Measurements from ENCODE around the gene ABAT.
A peak's percentile ranks its signal among the peaks of the same experiment; 100 is the strongest.
"Not testable (repeated sequence)": the region's sequence is repeated elsewhere in the genome, so short reads cannot be mapped to it uniquely, and the experiment has no call there.

ABAT gene

DNA sequence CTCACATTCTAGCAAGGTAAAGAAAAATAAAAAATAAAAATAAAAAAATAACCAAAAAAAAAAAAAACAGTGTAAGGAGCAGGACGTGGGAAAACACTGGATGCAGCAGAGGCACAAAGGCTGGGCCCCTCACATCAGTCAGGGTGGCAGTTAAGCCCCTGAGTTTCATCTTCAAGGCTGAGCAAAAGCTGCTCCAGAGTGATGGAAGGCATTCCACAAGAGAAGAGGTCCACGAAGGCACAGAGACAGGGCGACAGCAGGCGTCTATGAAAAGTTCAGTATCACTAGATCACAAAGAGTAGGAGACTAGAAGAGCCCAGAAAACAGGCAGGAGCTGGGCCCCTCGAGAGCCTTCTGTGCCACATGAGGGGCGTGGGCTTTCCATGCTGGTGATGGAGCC lies 111.0 kb downstream of the ABAT start:
- no peak for DNase-seq (ENCODE audit: low spot score)

DNA sequence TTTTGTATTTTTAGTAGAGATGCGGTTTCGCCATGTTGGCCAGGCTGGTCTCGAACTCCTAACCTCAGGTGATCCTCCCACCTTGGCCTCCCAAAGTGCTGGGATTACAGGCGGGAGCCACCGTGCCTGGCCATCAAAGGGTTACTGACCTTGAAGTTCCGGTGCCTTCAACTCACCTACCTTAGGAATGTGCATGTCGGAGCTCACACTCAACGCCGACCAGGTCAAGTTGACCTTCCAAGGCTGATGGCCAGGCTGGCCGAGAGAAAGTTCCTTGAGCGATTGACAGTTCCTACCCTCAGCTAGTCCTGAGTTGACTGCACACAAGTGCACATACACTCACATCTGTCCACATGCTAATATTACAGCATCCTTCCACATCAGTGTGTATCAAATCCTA lies 111.9 kb downstream of the ABAT start:
- DNase-seq (ENCODE audit: low spot score) = not testable (repeated sequence)

DNA sequence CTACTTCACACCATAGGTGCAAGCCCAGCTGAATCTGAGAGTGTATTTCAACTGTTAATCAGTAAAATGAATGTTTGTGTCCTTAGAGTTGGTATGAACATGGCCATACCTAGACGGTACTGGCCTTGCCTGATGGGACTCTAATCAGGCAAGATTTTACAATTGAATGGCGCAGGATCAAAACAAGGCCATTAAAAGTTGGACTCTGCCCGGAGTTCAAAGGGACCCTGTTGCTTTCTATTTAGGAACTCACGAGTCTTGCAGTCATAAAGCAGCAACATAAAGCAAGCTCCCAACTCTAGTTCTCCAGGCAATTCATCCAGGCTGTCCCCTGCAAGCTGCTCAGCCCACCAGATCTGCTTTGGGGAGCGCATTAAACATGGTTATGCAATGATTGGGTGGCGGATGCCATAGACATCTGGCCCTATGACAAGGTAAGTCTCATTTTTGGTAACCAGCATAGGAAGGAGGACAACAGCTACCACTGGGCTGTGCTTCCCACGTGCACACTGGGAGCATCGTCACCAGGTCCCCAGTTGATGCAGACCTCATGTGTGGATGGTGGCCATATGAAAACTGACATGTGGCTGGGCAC lies 114.3 kb downstream of the ABAT start:
- DNase-seq (ENCODE audit: low spot score) = no peak

DNA sequence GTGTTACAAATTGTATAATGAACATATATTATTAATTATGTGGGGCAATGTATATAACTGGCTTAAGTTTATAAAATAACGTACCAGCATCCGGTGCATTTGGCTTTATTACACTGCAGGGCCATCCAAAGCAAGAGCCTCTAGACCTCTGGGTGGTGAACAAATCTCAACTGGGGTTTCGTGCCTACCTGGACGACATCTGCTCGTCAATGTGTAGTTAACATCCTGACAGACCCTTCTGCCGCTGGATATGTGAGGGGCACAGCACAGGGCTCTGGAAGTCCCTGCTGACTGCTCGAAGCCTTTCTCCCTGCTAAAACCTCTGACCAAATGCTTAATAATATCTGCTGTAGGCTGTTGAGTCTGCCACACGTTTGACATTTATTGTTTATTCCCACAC lies 120.7 kb downstream of the ABAT start:
- DNase-seq (ENCODE audit: low spot score) = no peak

DNA sequence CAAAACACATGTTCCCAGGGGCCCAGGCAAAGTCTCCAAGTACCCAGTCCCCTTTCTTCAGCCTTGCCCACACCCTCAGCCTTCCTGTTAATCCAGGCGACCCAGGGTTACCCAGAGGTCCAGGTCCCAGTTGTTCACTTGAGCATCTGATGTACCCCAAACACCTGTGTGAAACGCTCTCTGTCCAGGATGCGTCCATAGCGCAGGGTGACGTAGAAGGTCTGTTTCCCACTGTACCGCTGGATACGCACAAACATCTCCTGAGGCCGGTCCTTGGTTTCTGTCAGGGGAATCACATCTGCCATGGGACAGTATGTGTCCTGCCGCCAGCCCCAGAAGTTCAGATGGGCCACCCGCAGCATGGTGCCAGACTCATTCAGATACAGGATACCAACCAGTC lies 121.4 kb downstream of the ABAT start:
- DNase-seq (ENCODE audit: low spot score) = no peak

DNA sequence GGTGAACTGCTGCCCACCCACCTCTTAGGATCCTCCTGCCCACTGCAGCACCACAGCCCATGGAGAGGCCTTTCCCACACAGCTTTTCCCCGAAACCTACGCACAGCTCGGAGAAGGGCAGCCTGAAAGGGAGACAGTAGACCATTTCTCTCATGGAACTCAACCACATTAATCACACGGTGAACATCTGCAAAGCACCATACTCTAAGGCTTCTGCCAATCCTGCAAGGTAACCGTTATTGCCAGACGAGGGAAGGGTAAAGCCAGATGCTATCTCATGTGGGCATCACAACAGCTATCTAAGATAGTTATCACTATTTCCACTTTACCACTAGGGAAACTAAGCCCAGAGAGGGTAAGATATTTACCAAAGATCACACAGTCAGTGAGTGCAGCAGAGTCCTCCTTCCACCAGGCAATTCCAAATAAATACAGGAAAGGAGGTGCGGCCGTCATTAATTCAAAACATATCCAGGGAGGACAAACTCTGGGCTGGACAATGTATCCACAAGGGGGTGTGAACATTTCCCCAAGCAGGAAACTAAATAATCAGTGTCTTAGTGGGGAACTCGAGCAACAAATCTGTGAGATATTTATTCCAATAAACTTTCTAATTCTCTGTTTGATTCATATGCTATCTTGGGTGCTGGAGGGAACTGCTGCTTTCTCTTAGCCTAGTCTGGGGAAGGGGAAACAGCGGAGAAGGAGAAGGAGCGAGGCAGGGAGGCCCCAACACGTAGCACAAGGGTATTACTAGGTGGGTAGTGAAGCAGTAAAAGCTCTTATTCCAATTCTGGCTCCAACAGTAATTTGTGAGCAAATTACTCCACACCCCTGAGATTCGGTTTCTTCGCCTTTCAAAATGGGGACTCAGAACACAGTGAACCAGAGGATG lies 122.3 kb downstream of the ABAT start:
- DNase-seq (ENCODE audit: low spot score) = no peak

DNA sequence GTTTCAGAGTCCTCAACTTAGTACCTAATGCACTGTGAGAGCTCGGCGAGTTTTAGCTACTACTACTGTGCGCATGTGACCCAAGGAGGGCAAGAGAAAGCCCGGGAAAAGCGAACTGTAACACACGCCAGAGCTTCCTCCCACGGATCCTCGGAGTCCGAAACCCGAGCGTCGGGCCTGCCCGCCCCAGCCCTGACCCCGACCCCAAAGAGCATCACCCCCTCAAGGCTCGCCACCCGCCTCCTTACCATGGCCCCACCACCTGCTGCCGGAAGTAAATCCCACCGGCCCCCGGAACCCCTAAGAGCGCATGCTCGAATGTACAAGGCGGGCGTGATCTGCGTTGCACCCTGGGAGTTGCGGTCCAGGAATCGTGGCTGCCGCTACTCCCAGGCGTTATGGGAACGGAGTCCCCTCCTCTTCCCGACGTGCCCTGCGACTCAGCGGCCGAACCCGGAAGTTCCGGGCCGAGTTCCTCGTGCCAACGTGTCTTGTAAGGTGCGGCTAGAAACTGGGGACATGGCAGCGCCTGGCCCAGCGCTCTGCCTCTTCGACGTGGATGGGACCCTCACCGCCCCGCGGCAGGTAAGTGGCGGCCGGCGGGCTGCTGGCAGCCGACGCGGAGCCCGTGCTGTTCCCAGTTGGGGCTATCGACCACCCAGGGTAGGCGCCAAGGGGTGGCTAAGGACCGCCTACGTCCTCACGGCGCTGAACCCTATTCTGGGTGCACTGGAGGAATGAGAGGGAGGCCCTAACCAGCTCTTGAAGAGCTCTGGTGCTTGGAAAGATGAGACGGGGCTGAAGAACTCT lies 123.2 kb downstream of the ABAT start, which contains the start of the genes PMM2 and TMEM186:
Gene PMM2 (plus strand): TSS at position 476 of the 810 bp plus-strand sequence. CDS start 44 bp downstream, at position 520.
Gene TMEM186 (minus strand): TSS at position 276 of the 810 bp plus-strand sequence. CDS start 25 bp downstream, at position 251.
- DNase-seq (ENCODE audit: low spot score) = peak; percentile 97

DNA sequence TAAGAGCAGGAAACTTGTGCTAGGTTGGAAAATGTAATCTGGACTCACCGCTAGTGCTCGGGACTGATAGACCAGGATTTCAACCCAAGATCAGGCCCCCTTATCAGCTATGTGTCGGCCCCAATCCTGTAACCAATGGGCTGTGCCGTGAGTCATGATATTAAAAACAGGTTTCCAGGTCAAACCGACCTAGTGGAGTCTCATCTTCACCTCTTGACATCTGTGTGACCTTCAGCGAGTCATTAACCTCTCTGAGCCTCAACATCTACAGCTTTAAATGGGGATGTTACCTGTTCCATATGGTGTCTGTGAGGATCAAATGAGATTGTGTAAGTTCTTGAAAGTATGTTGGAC lies 123.7 kb downstream of the ABAT start:
- no peak for DNase-seq (ENCODE audit: low spot score)

DNA sequence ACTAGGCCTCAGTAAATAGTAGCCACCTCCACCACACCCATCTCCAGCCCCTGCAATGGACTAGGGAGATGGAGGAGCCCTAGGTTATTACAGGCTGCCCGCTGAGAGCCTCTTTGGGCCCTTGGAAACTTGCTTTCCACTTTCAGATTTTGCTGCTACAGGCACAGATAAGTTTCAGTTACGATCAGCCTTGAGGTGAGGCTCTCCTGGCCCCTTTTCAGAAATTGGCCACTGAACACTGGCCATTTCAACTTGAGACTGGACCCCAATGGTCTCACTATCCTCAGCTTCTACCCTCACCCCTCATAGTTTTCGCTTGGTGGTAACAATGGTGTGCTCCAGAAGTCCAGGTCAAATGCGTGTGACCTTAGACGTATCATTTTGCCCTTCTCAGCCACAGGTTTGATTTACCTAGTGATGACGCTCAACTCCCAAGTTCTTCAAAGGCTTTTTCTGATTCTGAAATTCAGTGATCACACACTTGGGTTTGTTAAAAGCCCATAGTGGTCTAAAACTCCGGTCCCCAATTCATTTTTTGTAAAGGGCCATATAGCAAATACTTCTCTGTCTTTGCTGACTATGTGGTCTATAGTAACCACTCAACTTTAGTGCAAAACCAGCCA lies 124.2 kb downstream of the ABAT start:
- no peak for DNase-seq (ENCODE audit: low spot score)

DNA sequence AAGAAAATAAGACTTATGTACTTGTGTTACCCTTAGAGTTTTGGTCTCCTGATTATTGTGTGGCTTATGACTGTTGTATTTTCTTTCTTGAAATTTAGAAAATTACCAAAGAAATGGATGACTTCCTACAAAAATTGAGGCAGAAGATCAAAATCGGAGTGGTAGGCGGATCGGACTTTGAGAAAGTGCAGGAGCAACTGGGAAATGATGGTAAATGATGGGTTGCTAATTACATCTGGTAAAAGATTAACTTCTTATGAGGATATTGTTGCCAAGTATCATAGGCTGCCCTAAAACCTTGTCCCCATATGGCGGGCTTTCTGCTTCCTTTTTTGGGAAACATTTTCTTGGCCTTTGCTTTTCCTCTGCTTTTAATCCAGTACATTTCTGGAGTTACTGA lies 127.3 kb downstream of the ABAT start:
- no peak for DNase-seq (ENCODE audit: low spot score)

DNA sequence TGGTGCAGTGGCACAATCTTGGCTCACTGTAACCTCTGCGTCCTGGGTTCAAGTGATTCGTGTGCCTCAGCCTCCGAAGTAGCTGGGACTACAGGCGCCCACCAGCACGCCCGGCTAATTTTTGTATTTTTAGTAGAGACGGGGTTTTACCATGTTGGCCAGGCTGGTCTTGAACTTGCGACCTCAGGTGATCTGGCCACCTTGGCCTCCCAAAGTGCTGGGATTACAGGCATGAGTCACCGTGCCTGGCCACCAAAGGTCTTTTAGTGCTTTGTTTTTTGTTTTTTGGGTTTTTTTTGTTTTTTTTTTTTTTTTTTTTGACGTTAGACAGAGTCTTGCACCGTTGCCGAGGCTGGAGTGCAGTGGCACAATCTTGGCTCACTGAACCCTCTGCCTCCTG lies 129.3 kb downstream of the ABAT start:
- DNase-seq (ENCODE audit: low spot score) = not testable (repeated sequence)

DNA sequence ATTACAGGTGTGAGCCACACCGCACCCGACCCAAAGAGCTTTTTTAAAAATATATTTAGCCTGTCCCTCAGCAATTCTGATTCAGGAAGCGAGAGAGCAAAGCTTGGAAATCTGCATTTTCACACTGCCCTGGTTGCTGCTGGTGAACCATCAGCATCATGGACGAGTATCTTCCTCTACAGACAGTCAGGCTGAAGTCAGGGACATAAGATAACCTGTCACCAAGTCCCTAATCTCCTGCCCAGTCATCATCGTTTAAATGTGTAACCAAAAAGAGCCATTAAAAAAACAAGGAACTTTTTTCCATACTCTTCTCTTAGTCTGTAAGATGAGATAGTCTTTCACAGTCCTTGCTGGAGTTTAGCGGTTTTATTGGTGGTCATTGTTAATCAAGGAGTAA lies 129.9 kb downstream of the ABAT start:
- DNase-seq (ENCODE audit: low spot score) = no peak

DNA sequence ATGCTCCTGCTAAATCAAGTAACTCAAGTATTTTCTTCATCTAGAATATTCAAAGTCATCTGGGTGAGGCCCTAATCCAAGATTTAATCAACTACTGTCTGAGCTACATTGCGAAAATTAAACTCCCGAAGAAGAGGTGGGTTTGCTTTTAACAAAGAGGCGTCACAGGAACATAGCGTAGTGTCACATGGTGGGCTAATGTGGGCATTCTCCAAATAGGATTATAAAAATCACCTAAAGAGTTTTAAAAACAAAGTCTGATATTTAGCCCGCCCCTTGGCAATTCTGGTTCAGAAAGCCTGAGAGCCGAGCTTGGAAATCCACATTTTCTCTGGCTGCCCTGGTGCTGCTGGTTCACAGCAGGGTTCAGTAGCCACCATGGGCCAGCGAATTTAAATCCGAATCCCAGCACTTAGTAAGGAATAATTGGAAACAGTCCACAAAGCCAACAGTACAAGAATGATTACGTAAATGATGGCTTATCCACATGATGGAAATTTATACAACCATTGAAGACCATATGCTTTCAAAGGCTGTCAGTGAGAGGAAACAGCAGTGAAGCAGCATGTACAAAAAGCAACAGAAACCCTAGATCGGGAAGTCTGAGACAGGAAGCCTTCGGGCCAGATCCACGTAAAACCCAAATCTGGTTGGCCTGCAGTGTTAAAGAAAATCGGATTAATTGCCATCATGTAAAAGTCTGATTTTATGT lies 132.0 kb downstream of the ABAT start:
- no peak for DNase-seq (ENCODE audit: low spot score)

DNA sequence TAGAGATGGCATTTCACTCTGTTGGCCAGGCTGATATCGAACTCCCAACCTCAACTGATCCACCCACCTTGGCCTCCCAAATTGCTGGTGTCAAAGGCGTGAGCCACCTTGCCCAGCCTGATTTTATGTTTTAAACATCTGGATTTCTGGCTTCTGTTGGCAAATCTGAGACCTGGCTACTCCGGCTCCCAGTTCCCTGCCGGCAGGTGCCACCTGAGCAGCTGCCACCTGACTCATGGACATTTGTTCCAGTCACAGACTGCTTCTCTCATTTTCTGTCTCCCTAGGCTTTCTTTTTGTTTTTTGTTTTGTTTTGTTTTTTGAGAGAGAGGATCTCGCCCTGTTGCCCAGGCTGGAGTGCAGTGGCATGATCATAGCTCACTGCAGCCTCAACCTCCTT lies 132.8 kb downstream of the ABAT start:
- DNase-seq (ENCODE audit: low spot score) = no peak

DNA sequence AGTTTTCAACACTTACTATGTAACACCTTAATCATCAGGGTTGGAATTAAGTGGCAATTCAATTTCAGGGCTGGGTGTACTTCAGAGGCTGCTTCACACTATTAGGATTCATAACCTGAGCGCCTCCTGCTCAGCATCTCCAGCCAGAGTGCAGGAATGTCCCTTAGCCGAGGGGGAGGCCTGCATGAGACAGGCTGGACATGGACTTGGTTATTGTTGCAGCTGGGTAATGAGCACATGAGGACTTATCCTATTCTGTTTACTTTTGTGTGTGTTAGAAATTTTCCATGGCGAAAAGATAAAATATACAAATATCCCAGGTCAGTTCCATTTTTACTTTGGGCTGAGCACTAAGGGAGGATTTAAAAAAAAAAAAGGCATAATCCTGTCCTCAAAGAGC lies 133.6 kb downstream of the ABAT start:
- no peak for DNase-seq (ENCODE audit: low spot score)

DNA sequence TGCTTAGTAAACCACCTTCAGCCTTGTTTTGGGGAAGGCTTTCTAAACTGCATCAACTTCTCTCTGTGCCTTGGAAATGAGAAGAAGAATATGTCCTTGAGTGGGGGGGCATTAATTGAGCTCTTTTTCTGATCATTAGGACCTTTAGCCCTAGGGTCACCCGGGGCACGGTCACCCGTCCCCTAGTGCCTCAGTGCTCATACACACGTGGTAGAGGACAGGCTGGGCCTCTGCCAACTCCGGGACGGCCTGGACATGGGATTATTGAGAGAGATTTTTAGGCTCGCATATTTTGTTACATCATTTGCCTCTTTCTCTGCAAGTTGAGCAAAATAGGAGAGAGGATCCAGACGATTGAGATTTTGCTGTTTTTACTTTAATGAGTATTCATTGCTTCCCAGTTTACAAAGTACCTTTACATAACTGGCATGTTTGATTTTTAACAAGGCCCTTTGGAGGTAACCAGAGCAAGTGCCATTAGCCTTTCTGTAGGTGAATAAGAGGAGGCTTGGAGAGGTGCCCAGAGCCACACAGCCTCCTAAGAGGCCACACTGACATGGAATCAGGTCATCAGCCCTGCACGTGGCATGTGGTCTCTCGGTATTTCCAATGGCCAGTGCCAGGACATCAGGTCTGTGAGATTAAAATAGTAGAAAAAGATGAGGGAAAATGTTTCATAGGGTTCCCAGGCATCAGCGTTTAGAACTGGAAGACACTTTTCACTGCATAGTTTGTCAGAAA lies 134.4 kb downstream of the ABAT start:
- no peak for DNase-seq (ENCODE audit: low spot score)

DNA sequence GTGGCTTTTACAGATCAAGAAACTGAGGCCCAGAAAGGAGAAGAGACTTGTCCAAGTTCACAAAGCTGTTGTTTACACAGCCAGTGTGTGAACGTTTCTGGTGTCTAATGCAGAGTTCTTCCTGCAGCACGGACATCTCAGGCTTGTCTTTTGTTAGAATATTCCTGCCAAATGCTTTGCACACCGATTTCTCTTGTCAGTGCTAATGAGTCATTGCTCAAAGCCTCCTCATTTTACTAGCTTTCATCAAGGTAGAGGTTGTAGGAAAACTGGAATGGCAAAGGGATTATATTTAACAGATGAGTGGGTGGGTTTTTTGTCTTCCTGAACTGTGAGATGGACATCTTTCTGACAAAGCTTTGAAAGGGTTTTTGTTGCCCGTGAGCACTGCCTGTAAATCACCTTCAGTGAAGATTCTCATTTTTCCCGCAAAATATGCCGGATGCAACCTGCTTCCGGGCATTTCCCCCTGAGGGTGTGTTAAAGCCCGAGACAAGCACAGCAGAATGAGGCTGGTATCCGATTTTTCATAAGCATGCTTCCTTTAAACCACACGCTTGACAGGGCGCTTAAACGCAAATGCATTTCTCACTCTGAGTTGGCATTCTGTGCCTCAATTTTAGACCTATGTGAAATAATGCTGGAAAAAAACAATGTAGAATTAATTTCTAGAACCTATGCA lies 137.9 kb downstream of the ABAT start:
- no peak for DNase-seq (ENCODE audit: low spot score)

DNA sequence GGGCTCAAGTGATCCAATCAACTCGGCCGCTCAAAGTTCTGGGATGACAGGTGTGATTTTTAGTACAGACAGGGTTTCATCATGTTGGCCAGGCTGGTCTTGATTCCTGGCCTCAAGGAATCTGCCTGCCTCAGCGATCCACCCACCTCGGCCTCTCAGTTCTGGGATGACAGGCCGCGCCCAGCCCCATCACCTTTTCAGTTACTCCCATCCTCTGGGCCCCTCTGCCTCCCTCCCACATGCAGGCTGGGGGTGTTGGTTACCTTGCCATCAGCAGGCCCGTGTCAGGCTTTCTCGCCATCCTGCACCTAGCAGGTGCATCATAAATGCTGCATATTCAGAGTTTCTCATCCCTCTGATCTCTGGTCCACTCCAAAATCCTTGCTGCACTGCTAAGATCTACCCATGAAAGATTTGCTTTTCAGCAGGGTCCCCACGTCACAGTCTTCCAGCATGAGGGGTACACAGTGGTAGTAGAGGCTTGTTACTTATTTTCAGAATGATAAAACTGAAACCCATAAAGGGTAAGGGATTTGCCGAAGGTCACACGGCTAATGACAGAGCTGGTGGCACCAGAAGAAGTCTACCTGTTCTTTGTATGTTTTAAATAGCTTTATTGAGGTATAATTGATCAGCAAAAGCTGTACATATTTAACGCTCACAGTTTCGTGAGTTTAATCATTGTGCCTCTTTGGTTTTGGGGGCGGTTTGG lies 139.8 kb downstream of the ABAT start:
- no peak for DNase-seq (ENCODE audit: low spot score)

DNA sequence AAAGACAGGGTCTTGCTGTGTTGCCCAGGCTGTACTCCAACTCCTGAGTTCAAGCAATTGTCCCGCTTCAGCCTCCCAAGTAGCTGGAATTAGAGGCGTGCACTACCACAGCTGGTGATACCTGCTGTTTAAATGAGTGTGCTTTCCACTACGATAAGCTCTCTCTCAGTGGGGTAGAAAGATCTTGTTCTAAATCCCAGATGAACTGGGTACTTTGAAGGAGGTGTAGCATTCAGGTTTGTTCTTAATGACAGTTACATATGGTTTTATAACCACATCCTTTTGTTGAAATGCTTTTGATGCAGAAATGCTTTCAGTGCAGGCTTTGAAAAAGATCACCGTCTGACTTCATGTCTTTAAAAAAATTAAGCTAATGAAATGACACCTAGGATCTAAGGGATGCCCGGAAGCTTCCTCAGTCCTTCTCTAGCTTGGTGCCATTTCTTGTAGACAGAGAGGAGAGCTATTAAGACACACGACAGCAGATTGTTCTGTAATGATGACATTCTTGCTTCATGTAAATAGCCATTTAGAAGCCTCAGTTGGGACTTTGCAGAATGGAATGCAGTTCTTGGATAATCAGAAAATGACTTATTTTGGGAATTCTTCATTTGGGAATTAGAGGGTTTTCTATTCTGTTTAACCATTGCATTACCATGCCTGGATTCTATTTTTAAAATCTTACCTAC lies 142.7 kb downstream of the ABAT start:
- no peak for DNase-seq (ENCODE audit: low spot score)

Data from pons (tissue), 1 donor.